WI38 (cell line): ENCODE results near the gene RPS24.

Experiments
- H3K4me3 ChIP-seq: 2 replicates; pipeline ENCODE4 v1.5.1; 2011; ENCODE audit warnings: low read depth, mild to moderate bottlenecking, control low read depth, low read length
- CTCF ChIP-seq: IDR thresholded peaks from 2 replicates; pipeline ENCODE4 v1.5.1; 2012; ENCODE audit warnings: low read depth, mild to moderate bottlenecking, control low read depth, low read length

RPS24 gene

GRCh38 chr10:78000956-78001472 lies 32.6 kb upstream of the RPS24 start:
- no peak overlapping the region for H3K4me3 ChIP-seq
- TF ChIP-seq CTCF: no peak

- no peak for TF ChIP-seq CTCF
- H3K4me3 ChIP-seq: no peak overlapping the region
These were observed 30.9 kb upstream of the RPS24 start for GRCh38 chr10:78002541-78003288.

GRCh38 chr10:78004215-78005026 lies 29.2 kb upstream of the RPS24 start:
- no peak for TF ChIP-seq CTCF
- no peak overlapping the region for H3K4me3 ChIP-seq

- TF ChIP-seq CTCF: no peak
- H3K4me3 ChIP-seq: no peak overlapping the region
These were observed 26.5 kb upstream of the RPS24 start for GRCh38 chr10:78007172-78007571.

GRCh38 chr10:78009662-78010061 lies 24.0 kb upstream of the RPS24 start:
- no peak for TF ChIP-seq CTCF
- H3K4me3 ChIP-seq: no peak overlapping the region

GRCh38 chr10:78010278-78010677 lies 23.4 kb upstream of the RPS24 start:
- no peak for TF ChIP-seq CTCF
- no peak overlapping the region for H3K4me3 ChIP-seq

GRCh38 chr10:78011065-78011464 lies 22.6 kb upstream of the RPS24 start:
- no peak overlapping the region for H3K4me3 ChIP-seq
- TF ChIP-seq CTCF: no peak
